H1 (cell line): ENCODE results near the gene POU4F1. TPM values are rescaled to one million over a fixed set of nuclear protein-coding genes. Genes with fewer than 3 reads are reported as not detected.

Experiments used
- GTF2F1 ChIP-seq: IDR thresholded peaks from 2 replicates; pipeline ENCODE4 v1.6.1; 2012; ENCODE audit warnings: low read depth, low read length, improper control_type of control experiment, borderline replicate concordance
- JUN ChIP-seq: IDR thresholded peaks from 2 replicates; pipeline ENCODE4 v1.6.1; 2011; ENCODE audit warnings: low read depth, mild to moderate bottlenecking, improper control_type of control experiment, low read length
- MAX ChIP-seq: IDR thresholded peaks from 2 replicates; pipeline ENCODE4 v1.6.1; 2012; ENCODE audit warnings: inconsistent platforms
- NANOG ChIP-seq: IDR thresholded peaks from 2 replicates; pipeline ENCODE4 v1.6.1; 2011; ENCODE audit warnings: low read length, low read depth, mild to moderate bottlenecking, inconsistent platforms; ENCODE audit not compliant: insufficient read depth, poor library complexity, severe bottlenecking
- NRF1 ChIP-seq: IDR thresholded peaks from 2 replicates; pipeline ENCODE4 v1.6.1; 2011; ENCODE audit warnings: mild to moderate bottlenecking, low read depth, low read length, improper control_type of control experiment
- PHF8 ChIP-seq: fragments of 200-600 bp; sonication (generic); conservative IDR thresholded peaks from 2 replicates; pipeline ENCODE4 v1.7.1; 2012; ENCODE audit warnings: low read depth, mild to moderate bottlenecking, inconsistent platforms, low read length, moderate library complexity
- SIRT6 ChIP-seq: IDR thresholded peaks from one replicate; pipeline ENCODE4 v1.7.1; 2012; ENCODE audit warnings: low read length, inconsistent platforms
- polyA plus RNA-seq, 7 experiments: library from polyadenylated mRNA; depleted of rRNA in 3 of 7; stranded (reverse) in 5 of 7; unstranded in 2 of 7; fragments of >200 nt in 5 of 7; fragments of 200-250 nt in 2 of 7; gene quantifications; 1 replicate in 5 of 7; 2 replicates in 1 of 7; 4 replicates in 1 of 7; pipeline versions ENCODE4 v1.2.1 to v1.2.3, GENCODE V29; 2011 to 2013; ENCODE audit warnings: missing spikeins in 2 of 7, mixed read lengths in 2 of 7
- total RNA-seq: library from RNA; stranded (reverse); fragmentation: NEBNext Ultra II Directional; extraction: Animal tissue kit (Norgen Biotek cat#: 25700); gene quantifications from 2 replicates; pipeline ENCODE4 v1.2.1, GENCODE V29; 2021

Gene POU4F1
- total and polyA plus RNA-seq, 2 of the 8 experiments (the other 6 are each of a cell fraction or from before 2014, with no cell fraction given), result 0.09 to 0.32 TPM

DNA sequence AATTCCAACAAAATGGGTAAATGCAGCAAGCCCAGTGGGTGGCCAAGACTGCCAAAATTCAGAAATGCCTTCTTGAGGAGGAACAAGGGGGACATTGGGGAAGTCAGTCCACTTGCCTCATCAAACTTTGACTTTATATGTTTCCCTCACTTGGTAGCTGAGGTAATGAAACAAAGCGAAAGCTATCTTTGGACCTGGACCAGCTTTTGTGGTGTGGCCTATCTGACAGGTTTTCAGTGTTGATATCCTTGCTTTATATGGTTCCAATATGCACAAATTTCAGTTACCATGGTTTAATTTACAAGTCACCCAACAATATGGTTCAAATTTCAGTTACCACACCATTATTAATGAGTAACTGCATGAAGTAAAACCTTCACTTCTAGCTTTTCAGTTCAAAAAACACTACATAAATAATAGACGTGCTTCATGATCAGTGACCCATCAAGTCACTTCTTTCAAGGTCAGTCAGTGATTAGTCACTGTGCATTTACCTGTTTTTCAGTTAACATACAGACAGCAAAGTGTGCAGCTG lies 17.7 kb upstream of the POU4F1 start (continued):
- TF ChIP-seq PHF8, result no peak
- TF ChIP-seq NANOG, result no peak
- TF ChIP-seq MAX, result no peak
- no peak for TF ChIP-seq SIRT6
- no peak for TF ChIP-seq NRF1
- no peak for TF ChIP-seq GTF2F1
- no peak for TF ChIP-seq JUN
